Thymus (tissue), 11 donors: ENCODE data around the gene CADPS2. TPM values are rescaled to one million over a fixed set of nuclear protein-coding genes. Genes with fewer than 3 reads are reported as not detected.

ENCODE experiments used
- DNase-seq, 9 donors: peaks; one replicate each; pipeline ENCODE4 v3.0.0-alpha.2; 2013; ENCODE audit warnings: low spot score in 9 of 9, low read depth in 6 of 9, missing footprints in 1 of 9
- H3K27ac ChIP-seq, 2 donors: one replicate each; pipeline ENCODE4 v1.5.1; 2013; ENCODE audit warnings: control low read depth in 1 of 2, low read depth in 1 of 2, low read length in 1 of 2, mild to moderate bottlenecking in 1 of 2, moderate library complexity in 1 of 2
- H3K27me3 ChIP-seq, 2 donors: one replicate each; pipeline ENCODE4 v1.5.1; 2013; ENCODE audit warnings: low read length in 1 of 2; ENCODE audit not compliant: control insufficient read depth in 2 of 2, insufficient read depth in 1 of 2
- H3K36me3 ChIP-seq, 2 donors: one replicate each; pipeline ENCODE4 v1.5.1; 2013; ENCODE audit warnings: low read length in 1 of 2, mild to moderate bottlenecking in 1 of 2, moderate library complexity in 1 of 2; ENCODE audit not compliant: control insufficient read depth in 2 of 2, insufficient read depth in 2 of 2
- H3K4me1 ChIP-seq, 2 donors: one replicate each; pipeline ENCODE4 v1.5.1; 2013; ENCODE audit warnings: low read length in 2 of 2; ENCODE audit not compliant: control insufficient read depth in 2 of 2, insufficient read depth in 2 of 2
- H3K4me3 ChIP-seq, 2 donors: one replicate each; pipeline ENCODE4 v1.5.1; 2013; ENCODE audit warnings: low read length in 2 of 2, control low read depth in 1 of 2, mild to moderate bottlenecking in 1 of 2
- H3K9me3 ChIP-seq, 2 donors: one replicate each; pipeline ENCODE4 v1.5.1; 2013; ENCODE audit warnings: low read length in 1 of 2, mild to moderate bottlenecking in 1 of 2; ENCODE audit not compliant: control insufficient read depth in 2 of 2, insufficient read depth in 1 of 2
- WGBS: extraction: QIAGEN DNeasy Blood & Tissue Kit; methylation state at CpG from one replicate; pipeline ENCODE4 v1.1.7; 2013; 5-methylcytosine and 5-hydroxymethylcytosine counted together
- polyA plus RNA-seq: library from polyadenylated mRNA; stranded (reverse); fragments of 200-250 nt; gene quantifications from one replicate; pipeline ENCODE4 v1.2.3, GENCODE V29; 2013
- total RNA-seq: library from RNA; stranded (reverse); fragments of 120-200 nt; gene quantifications from one replicate; pipeline ENCODE4 v1.2.4, GENCODE V29; 2013
- donor health status: healthy.

Gene CADPS2
- total and polyA plus RNA-seq, 2 donors: 7.4 to 9.5 TPM

- Histone ChIP-seq H3K9me3 (no peaks in the 10 kb centered on the region), H3K27ac (no peak overlapping the region)
- WGBS: 64% methylated on average over 2 of the region's 2 CpGs
Observed at GRCh38 chr7:122468945-122469344, 417.3 kb downstream of the CADPS2 start.

GRCh38 chr7:122467661-122468449 lies 418.4 kb downstream of the CADPS2 start:
- Histone ChIP-seq H3K9me3 (no peaks in the 10 kb centered on the region), H3K27ac (no peak overlapping the region), H3K4me1 (no peaks in the 10 kb centered on the region), H3K27me3 (no peaks in the 10 kb centered on the region), H3K4me3 (no peak overlapping the region), H3K36me3 (no peaks in the 10 kb centered on the region)
- 83% methylated on average over 4 of the region's 4 CpGs for WGBS
- no peak for DNase-seq

More at GRCh38 chr7:122468945-122469344, 417.3 kb downstream of the CADPS2 start:
- Histone ChIP-seq H3K4me1 (no peaks in the 10 kb centered on the region), H3K27me3 (no peaks in the 10 kb centered on the region), H3K4me3 (no peak overlapping the region), H3K36me3 (no peaks in the 10 kb centered on the region)
- no peak for DNase-seq

GRCh38 chr7:122465296-122465695 lies 421.0 kb downstream of the CADPS2 start:
- Histone ChIP-seq H3K4me1 (no peaks in the 10 kb centered on the region), H3K4me3 (no peak overlapping the region), H3K36me3 (no peaks in the 10 kb centered on the region), H3K27ac (no peak overlapping the region), H3K9me3 (no peaks in the 10 kb centered on the region), H3K27me3 (no peaks in the 10 kb centered on the region)
- WGBS: 94% methylated on average over 7 of the region's 7 CpGs
- DNase-seq: no peak

DNA sequence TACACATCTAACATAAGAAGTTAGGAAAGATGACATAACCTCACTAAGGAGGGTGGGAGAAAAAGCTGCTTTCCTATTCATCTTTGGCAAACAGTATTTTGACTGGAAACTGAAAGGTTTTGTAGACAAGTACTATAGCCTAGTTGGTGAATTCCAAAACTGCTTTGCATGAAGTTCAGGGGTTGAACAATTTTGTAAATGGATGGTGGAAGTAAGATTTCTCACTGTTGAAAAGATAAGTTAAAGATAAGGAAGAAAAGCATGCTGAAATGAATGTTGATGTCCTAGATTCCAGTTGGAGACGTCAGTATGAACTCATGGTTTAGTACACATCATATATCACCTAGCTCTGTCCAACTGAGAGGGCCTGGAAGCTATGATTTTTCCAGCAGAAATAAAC lies 422.6 kb downstream of the CADPS2 start:
- Histone ChIP-seq H3K27ac (no peak overlapping the region), H3K4me1 (no peaks in the 10 kb centered on the region), H3K27me3 (no peaks in the 10 kb centered on the region), H3K9me3 (no peaks in the 10 kb centered on the region), H3K4me3 (no peak overlapping the region), H3K36me3 (no peaks in the 10 kb centered on the region)
- WGBS: 47% methylated on average over 1 of the region's 1 CpG
- DNase-seq: no peak

GRCh38 chr7:122460936-122461335 lies 425.3 kb downstream of the CADPS2 start:
- no peaks in the 10 kb centered on the region for H3K9me3 ChIP-seq
- no peak overlapping the region for H3K4me3 ChIP-seq
- no peaks in the 10 kb centered on the region for H3K27me3 ChIP-seq
- no peak for DNase-seq
- WGBS: 60% methylated on average over 2 of the region's 2 CpGs
- H3K4me1 ChIP-seq: no peaks in the 10 kb centered on the region
- no peak overlapping the region for H3K27ac ChIP-seq
- no peaks in the 10 kb centered on the region for H3K36me3 ChIP-seq

GRCh38 chr7:122457969-122458368 lies 428.3 kb downstream of the CADPS2 start:
- Histone ChIP-seq H3K4me1 (no peaks in the 10 kb centered on the region), H3K36me3 (no peaks in the 10 kb centered on the region), H3K9me3 (no peaks in the 10 kb centered on the region), H3K27ac (no peak overlapping the region), H3K4me3 (no peak overlapping the region), H3K27me3 (no peaks in the 10 kb centered on the region)
- 37% methylated on average over 3 of the region's 3 CpGs for WGBS
- DNase-seq: no peak

- no peaks in the 10 kb centered on the region for H3K4me1 ChIP-seq
- H3K36me3 ChIP-seq: no peaks in the 10 kb centered on the region
- no peak overlapping the region for H3K27ac ChIP-seq
- 87% methylated on average over 3 of the region's 3 CpGs for WGBS
- H3K9me3 ChIP-seq: no peaks in the 10 kb centered on the region
- H3K27me3 ChIP-seq: no peaks in the 10 kb centered on the region
- DNase-seq: no peak
- no peak overlapping the region for H3K4me3 ChIP-seq
Observed at GRCh38 chr7:122457325-122457724, 428.9 kb downstream of the CADPS2 start.

- Histone ChIP-seq H3K27me3 (no peaks in the 10 kb centered on the region), H3K27ac (no peak overlapping the region), H3K4me1 (no peaks in the 10 kb centered on the region), H3K9me3 (no peaks in the 10 kb centered on the region), H3K4me3 (no peak overlapping the region), H3K36me3 (no peaks in the 10 kb centered on the region)
- WGBS: 85% methylated on average over 4 of the region's 4 CpGs
- no peak for DNase-seq
Observed at GRCh38 chr7:122454776-122455507, 431.3 kb downstream of the CADPS2 start.

- Histone ChIP-seq H3K4me3 (no peak overlapping the region), H3K36me3 (no peaks in the 10 kb centered on the region), H3K4me1 (no peaks in the 10 kb centered on the region), H3K27ac (no peak overlapping the region), H3K9me3 (no peaks in the 10 kb centered on the region), H3K27me3 (no peaks in the 10 kb centered on the region)
- no peak for DNase-seq
Observed at GRCh38 chr7:122453432-122453831, 432.8 kb downstream of the CADPS2 start.
